ENCODE measurements around the gene ESYT1.

GRCh38 chr12:56087220-56087619 is 40.8 kb upstream of the ESYT1 start:
- TF ChIP-seq, protein P1, sequence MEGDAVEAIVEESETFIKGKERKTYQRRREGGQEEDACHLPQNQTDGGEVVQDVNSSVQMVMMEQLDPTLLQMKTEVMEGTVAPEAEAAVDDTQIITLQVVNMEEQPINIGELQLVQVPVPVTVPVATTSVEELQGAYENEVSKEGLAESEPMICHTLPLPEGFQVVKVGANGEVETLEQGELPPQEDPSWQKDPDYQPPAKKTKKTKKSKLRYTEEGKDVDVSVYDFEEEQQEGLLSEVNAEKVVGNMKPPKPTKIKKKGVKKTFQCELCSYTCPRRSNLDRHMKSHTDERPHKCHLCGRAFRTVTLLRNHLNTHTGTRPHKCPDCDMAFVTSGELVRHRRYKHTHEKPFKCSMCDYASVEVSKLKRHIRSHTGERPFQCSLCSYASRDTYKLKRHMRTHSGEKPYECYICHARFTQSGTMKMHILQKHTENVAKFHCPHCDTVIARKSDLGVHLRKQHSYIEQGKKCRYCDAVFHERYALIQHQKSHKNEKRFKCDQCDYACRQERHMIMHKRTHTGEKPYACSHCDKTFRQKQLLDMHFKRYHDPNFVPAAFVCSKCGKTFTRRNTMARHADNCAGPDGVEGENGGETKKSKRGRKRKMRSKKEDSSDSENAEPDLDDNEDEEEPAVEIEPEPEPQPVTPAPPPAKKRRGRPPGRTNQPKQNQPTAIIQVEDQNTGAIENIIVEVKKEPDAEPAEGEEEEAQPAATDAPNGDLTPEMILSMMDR (IDR thresholded peaks at IDR 0.05; ENCODE audit: insufficient read depth, low read length) = no peak
- no peak for TF ChIP-seq SPI1 (IDR thresholded peaks at IDR 0.05; ENCODE audit: borderline replicate concordance, low read depth)

Measured in HL-60 (cell line).